KBM-7 (cell line): ENCODE measurements around the gene TRAIP.

Experiments used
- DNase-seq: peaks from one replicate; pipeline ENCODE4 v3.0.0-alpha.2; 2015
- in situ Hi-C: fragments of 300-500 bp; cut with MboI; formaldehyde crosslinking; loops from 2 replicates; pipeline ENCODE4 v1.14.3; 2020; ENCODE audit warnings: low sequenced_read_pairs, low pct_unique_long_range_greater_than_20kb, mixed read lengths

Gene TRAIP

GRCh38 chr3:49878686-49879085 is 22.3 kb upstream of the TRAIP start:
- in situ Hi-C loops = no loop called here
- DNase-seq = no peak

GRCh38 chr3:49877716-49878115 is 21.4 kb upstream of the TRAIP start:
- in situ Hi-C loops = no loop called here
- no peak for DNase-seq

- in situ Hi-C loops = no loop called here
These were observed 20.2 kb upstream of the TRAIP start for GRCh38 chr3:49876567-49876966.

GRCh38 chr3:49873623-49874022 is 17.3 kb upstream of the TRAIP start:
- DNase-seq = no peak
- in situ Hi-C loops = no loop called here

More at GRCh38 chr3:49876567-49876966, 20.2 kb upstream of the TRAIP start:
- no peak for DNase-seq

- in situ Hi-C loops = no loop called here
- DNase-seq = peak; percentile 53
These were observed 16.5 kb upstream of the TRAIP start for GRCh38 chr3:49872801-49873281.

GRCh38 chr3:49871531-49872153 is 15.3 kb upstream of the TRAIP start:
- in situ Hi-C loops = no loop called here

GRCh38 chr3:49869525-49870126 is 13.3 kb upstream of the TRAIP start, which contains the start of gene CAMKV:
Gene CAMKV, minus strand, starts transcription at chr3:49869906. Its CDS starts 7,518 bp downstream, at chr3:49862388.
- DNase-seq = peak; percentile 58
- in situ Hi-C loops = no loop called here

More at GRCh38 chr3:49871531-49872153, 15.3 kb upstream of the TRAIP start:
- no peak for DNase-seq

- in situ Hi-C loops = no loop called here
- no peak for DNase-seq
These were observed 12.6 kb upstream of the TRAIP start for GRCh38 chr3:49868862-49869466.

- in situ Hi-C loops = no loop called here
- DNase-seq = peak; percentile 68
These were observed 11.5 kb upstream of the TRAIP start for GRCh38 chr3:49867871-49868321.

GRCh38 chr3:49867400-49867799 is 11.0 kb upstream of the TRAIP start:
- no peak for DNase-seq
- in situ Hi-C loops = no loop called here

- DNase-seq = no peak
- in situ Hi-C loops = no loop called here
These were observed 8.9 kb upstream of the TRAIP start for GRCh38 chr3:49865198-49865784.

GRCh38 chr3:49864505-49864904 is 8.1 kb upstream of the TRAIP start:
- no peak for DNase-seq
- in situ Hi-C loops = no loop called here

GRCh38 chr3:49859576-49860305 is 3.4 kb upstream of the TRAIP start:
- no peak for DNase-seq
- in situ Hi-C loops = no loop called here

GRCh38 chr3:49855662-49856061 is 702 bp downstream of the TRAIP start:
- in situ Hi-C loops = no loop called here
- no peak for DNase-seq

GRCh38 chr3:49845694-49846093 is 10.7 kb downstream of the TRAIP start:
- in situ Hi-C loops = no loop called here
- DNase-seq = no peak

- in situ Hi-C loops = no loop called here
- DNase-seq = no peak
These were observed 11.7 kb downstream of the TRAIP start for GRCh38 chr3:49844464-49845183.

GRCh38 chr3:49842843-49843517 is 13.4 kb downstream of the TRAIP start:
- DNase-seq = no peak
- in situ Hi-C loops = no loop called here

GRCh38 chr3:49841806-49842205 is 14.6 kb downstream of the TRAIP start:
- in situ Hi-C loops = no loop called here
- DNase-seq = no peak
